Measurements from ENCODE around the gene CLCN1.
"Not testable (repeated sequence)": the region's sequence is repeated elsewhere in the genome, so short reads cannot be mapped to it uniquely, and the experiment has no call there.

Gene CLCN1

GRCh38 chr7:143387156-143387975, 71.5 kb downstream of the CLCN1 start:
- DNase-seq: no peak

GRCh38 chr7:143388051-143388450, 72.1 kb downstream of the CLCN1 start:
- DNase-seq: no peak

GRCh38 chr7:143388491-143389101, 72.7 kb downstream of the CLCN1 start:
- no peak for DNase-seq

GRCh38 chr7:143389316-143390103, 73.6 kb downstream of the CLCN1 start:
- DNase-seq: no peak

GRCh38 chr7:143390104-143390772, 74.3 kb downstream of the CLCN1 start:
- DNase-seq: no peak

GRCh38 chr7:143390773-143391317, 74.9 kb downstream of the CLCN1 start:
- DNase-seq: no peak

GRCh38 chr7:143391462-143392404, 75.8 kb downstream of the CLCN1 start:
- no peak for DNase-seq

- not testable (repeated sequence) for DNase-seq
Observed at GRCh38 chr7:143392427-143392826, 76.5 kb downstream of the CLCN1 start.

- no peak for DNase-seq
Observed at GRCh38 chr7:143392875-143393266, 77.0 kb downstream of the CLCN1 start.

GRCh38 chr7:143393267-143394041, 77.5 kb downstream of the CLCN1 start:
- no peak for DNase-seq

- no peak for DNase-seq
Observed at GRCh38 chr7:143394068-143394467, 78.2 kb downstream of the CLCN1 start.

- no peak for DNase-seq
Observed at GRCh38 chr7:143394777-143395176, 78.9 kb downstream of the CLCN1 start.

- no peak for DNase-seq
Observed at GRCh38 chr7:143395187-143396149, 79.6 kb downstream of the CLCN1 start.

- DNase-seq: no peak
Observed at GRCh38 chr7:143396182-143396581, 80.3 kb downstream of the CLCN1 start.

- DNase-seq: no peak
Observed at GRCh38 chr7:143396625-143397556, 81.0 kb downstream of the CLCN1 start.

GRCh38 chr7:143397710-143398530, 82.0 kb downstream of the CLCN1 start:
- no peak for DNase-seq

GRCh38 chr7:143398616-143399015, 82.7 kb downstream of the CLCN1 start:
- no peak for DNase-seq

Measured in activated CD4-positive, alpha-beta T cell treated with anti-CD3 and anti-CD28 coated beads, Interleukin-2, amount 50 U/mL, for 4 hours (primary cell).